HG02678 (cell line): Measurements from ENCODE around the gene E2F6.

Experiments used
- ATAC-seq: cut with Tn5 transposase; IDR thresholded peaks from one replicate; pipeline ENCODE4 v1.9.1; 2021; ENCODE audit warnings: mild to moderate bottlenecking, moderate library complexity; ENCODE audit not compliant: unreplicated experiment

The E2F6 gene

GRCh38 chr2:11493282-11493681 is 27.3 kb upstream of the E2F6 start:
- ATAC-seq: no peak

DNA sequence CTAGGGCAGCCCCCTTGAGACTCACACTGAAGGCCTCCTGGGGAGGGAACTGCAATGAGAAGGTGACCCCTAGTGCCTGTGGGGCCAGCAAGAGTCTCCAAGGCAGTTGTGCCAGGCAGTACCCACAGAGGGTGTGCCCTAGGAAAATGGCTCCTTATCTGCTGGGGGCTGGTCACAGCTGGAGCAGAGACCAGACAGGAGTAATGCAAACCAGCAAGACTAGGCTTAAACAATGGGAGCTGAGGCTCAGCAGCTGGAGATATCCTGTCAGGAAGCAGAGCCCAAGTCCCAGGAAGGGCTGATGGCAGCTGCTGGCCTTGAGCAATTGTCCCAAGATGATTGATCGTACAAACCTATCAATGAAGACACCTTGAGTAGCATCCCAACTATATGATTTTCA is 26.8 kb upstream of the E2F6 start:
- no peak for ATAC-seq

DNA sequence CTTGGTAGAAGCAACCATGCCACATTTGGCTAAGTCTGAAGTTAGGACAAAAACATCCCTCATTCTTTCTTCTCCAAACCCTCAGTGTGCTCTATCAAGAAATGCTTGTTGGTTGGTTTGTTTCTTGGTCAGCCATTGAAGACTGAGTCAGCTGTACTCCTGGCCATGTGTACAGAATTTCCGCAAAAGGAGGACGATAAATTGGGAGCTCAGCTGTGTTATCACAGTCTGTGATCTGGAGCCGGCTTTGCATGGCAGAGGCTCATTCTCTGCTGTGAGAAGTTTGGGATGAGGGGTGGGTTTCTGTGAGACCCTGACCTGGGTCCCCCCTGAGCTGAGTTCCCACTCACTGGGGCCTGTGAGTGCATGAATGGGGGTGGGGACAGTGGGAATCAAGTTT is 26.3 kb upstream of the E2F6 start:
- ATAC-seq: no peak

DNA sequence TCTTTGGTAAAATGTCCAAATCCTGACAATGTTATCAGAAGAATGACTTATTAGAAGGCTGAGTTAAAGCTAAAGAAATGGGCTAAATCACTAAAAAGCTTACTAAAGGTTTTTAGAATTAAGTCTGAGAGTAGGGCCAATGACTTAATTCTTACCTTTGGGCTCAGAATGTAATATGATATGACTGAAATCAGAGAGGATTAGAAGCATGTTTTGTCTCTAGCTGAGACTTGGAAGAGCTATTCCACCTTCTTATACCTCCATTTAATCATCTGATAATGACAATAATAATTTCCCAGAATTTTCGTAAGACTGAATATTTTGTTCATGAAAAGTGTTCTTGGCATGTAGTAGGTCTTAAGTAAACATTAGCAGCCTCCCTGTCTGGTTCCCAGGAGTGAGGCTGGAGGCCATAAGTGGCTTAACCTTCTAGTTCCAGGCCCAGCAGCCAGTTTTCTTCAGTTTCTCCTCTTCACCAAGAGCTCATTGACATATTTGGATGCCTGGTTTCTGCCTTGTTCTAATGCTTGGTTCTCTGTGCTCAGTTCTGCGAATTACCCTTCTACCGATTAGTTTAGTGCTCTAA is 25.5 kb upstream of the E2F6 start:
- no peak for ATAC-seq

DNA sequence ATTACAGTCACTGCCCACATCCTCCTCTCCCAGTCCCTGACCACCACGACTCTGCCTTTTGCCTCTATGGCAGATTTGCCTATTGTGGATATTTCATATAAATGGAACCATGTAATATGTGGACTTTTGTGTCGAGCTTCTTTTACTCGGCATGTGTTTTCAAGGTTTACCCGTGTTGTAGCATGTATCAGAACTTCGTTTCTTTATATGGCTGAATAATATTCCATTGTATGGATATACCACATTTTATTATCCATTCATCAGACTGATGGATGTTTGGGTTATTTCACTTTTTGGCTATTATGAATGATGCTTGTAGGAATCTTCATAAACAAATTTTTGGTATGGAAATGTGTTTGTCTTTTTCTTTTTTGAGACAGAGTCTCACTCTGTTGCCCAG is 24.2 kb upstream of the E2F6 start:
- ATAC-seq: no peak

- no peak for ATAC-seq
These were observed 22.8 kb upstream of the E2F6 start for GRCh38 chr2:11488809-11489208.

GRCh38 chr2:11483806-11484617 is 18.1 kb upstream of the E2F6 start:
- ATAC-seq: no peak

- no peak for ATAC-seq
These were observed 16.6 kb upstream of the E2F6 start for GRCh38 chr2:11482473-11483035.

DNA sequence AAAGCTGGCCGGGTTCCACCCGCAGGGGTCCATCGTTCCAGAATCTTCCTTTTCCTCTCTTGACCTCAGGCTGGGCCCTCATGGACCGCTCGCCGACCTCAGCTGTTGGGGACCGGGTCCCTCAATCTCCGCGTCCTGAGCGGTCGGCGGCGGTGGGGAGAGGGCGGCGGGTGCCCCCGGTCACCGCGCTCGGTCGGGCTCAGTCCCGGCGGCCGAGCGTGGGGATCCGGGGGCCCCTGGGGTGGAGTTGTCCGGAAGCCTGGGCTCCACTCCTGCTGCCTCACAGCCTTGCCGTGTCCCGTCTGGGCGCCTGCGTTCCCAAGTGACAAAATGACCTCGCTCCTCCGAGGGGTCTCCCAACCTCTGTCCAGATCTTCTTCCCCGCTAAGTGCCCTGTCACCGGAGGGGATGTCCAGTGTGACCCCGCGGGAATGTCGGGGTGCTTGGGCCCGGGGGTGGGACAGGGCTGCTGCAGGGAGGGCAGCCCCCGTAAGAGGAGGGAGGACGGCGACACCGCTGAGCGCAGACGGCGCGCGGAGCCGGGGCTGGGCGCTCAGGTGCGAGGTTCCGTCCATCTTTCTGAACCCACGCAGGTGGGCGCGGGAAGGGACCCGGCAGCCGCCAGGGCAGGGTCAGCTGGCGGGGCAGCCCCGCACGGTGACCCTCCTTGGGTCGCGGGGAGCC is 16.0 kb upstream of the E2F6 start:
- ATAC-seq: no peak

GRCh38 chr2:11481426-11481788 is 15.4 kb upstream of the E2F6 start:
- ATAC-seq: no peak

DNA sequence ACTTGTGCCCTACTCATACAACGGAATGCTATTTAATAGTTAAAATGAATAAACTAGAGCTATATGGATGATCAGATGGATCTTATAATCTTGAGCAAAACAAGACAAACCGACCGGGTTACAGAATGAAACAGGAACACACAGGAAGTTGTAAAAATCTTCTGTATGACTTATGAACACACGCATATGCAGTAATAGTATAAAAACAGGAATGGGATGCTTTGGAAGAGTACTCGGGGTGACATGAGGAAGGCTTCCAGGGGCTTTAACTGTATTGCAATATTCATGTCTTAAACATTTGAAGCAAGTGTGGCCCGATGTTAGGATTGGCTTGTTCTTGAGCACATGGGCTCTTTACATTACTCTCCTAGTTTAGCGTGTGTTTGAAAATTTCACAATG is 14.9 kb upstream of the E2F6 start:
- ATAC-seq: no peak

- ATAC-seq: no peak
These were observed 14.4 kb upstream of the E2F6 start for GRCh38 chr2:11480406-11480805.

DNA sequence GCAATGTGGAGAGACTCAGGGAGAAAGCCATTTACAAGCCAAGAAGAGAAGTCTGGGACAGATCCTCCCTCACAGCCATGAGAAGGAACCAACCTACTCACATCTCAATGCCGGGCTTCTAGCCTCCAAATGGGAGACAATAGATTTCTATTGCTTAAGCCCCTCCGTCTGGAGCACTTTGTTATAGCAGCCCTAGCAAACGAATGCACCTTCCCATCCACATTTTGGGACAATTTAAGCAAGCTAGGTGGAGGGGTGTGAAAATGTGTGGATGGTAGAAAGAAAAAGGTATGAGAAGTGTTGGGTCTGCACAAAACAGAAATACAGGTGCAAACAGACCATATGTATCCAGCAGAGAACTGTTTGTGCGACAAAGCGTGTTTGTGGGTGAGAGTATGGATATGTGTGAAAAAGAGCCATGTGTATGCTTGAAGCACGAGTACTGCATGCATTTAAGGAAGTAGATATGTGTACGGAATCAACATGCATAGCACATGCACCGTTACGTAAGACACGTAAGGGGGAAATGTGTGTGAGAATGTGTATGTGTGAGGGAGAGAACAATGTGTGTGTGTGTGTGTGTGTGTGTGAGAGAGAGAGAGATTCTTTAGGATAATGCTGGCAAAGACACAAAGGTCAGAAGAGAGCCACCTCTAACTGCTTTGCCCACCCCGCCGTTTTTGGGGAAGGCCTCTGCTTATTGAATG is 13.1 kb upstream of the E2F6 start:
- ATAC-seq: no peak

GRCh38 chr2:11477994-11478393 is 12.0 kb upstream of the E2F6 start:
- peak; percentile 75 for ATAC-seq

DNA sequence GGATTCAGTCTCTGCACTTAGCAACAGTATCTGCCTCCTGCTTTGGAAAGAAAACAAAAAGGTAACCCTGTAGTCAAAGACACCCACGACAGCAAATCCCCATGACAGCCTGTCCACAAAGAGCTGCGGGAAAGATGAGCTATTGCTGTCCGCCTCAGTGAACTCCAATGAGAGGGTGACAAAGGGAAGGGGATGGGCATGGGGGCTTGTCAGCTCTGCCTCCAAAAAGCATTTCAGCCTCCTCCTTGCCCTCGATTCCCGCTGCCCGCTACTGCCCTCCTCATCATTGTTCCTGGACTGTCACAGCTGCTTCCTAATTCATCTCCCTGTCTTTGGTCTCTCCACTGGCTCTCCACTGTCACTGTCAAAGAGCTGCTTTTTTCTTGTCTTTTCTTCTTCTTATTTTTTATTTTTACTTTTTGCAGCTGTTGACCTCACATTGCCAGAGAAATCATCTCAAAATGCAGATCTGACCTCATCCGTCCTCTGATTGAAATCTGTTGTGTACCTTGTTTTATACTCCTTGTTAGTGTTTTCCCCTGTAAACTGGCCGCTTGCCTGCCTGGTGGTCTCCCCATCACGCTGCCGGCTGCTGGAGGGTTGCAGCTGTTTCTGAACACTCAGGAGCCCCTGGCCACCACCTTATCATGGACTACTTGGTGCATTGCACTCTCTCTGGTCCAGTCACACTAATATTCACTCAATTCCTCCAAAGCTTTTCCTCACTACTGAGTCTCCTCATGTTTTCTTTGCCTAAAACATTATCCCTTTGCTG is 7.9 kb upstream of the E2F6 start:
- no peak for ATAC-seq

DNA sequence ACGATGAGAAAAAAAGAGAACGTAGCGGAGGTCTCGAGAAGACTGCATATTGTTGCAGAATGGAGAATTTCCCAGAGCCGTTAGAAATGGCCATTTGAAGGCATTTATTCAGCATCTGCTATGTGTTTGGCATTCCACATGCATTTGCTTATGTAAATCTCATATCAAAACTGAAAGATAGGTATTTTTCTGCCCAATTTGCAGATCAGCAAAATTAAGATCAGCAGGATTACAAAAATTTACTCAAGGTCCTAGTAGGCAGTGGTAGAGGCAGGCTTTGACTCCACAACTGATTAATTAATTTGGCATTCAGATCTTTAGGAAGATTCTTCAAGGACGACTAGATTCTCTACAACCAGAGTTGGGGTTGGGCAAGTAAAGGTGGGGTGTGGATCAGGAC is 1.8 kb upstream of the E2F6 start:
- no peak for ATAC-seq

GRCh38 chr2:11467129-11467649 is 1.2 kb upstream of the E2F6 start:
- no peak for ATAC-seq

- ATAC-seq: peak; percentile 24
These were observed 557 bp upstream of the E2F6 start for GRCh38 chr2:11466307-11467128.

GRCh38 chr2:11465110-11465484 is 864 bp downstream of the E2F6 start:
- no peak for ATAC-seq
